AG10803 (cell line): ENCODE results near the gene PLPPR5.
A peak's percentile ranks its signal among the peaks of the same experiment; 100 is the strongest.

Source experiments
- DNase-seq: peaks from one replicate; pipeline ENCODE4 v3.0.0; 2010; ENCODE audit warnings: low read depth
- H3K4me3 ChIP-seq: 2 replicates; pipeline ENCODE4 v1.5.1; 2011; ENCODE audit warnings: mild to moderate bottlenecking, low read length, control low read depth
- TF ChIP-seq, protein P1 (sequence below): conservative IDR thresholded peaks from 2 replicates; pipeline ENCODE4 v1.5.1; 2011; ENCODE audit warnings: mild to moderate bottlenecking, low read length, control low read depth, inconsistent platforms

PLPPR5 gene

GRCh38 chr1:98969798-98970490, 34.7 kb downstream of the PLPPR5 start:
- TF ChIP-seq, protein P1, sequence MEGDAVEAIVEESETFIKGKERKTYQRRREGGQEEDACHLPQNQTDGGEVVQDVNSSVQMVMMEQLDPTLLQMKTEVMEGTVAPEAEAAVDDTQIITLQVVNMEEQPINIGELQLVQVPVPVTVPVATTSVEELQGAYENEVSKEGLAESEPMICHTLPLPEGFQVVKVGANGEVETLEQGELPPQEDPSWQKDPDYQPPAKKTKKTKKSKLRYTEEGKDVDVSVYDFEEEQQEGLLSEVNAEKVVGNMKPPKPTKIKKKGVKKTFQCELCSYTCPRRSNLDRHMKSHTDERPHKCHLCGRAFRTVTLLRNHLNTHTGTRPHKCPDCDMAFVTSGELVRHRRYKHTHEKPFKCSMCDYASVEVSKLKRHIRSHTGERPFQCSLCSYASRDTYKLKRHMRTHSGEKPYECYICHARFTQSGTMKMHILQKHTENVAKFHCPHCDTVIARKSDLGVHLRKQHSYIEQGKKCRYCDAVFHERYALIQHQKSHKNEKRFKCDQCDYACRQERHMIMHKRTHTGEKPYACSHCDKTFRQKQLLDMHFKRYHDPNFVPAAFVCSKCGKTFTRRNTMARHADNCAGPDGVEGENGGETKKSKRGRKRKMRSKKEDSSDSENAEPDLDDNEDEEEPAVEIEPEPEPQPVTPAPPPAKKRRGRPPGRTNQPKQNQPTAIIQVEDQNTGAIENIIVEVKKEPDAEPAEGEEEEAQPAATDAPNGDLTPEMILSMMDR = no peak
- DNase-seq = no peak

DNA sequence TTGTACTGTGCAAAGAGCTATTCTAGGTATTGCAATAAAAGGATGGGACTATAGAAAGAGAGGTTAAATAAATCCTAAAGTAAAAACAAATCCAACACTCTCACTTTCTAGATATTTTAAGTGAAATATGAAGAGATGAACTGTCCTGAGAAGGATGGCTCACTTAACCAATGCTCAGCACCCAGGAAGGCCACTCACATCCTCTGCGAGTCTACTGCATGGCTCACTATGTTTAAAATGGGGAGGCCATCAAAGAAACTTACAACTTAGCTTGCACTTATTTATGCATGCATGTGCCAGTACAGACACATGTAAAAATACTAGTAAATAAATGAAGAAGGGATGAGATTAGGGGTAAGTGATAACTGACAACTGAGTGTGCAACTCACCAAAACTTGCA, 37.5 kb downstream of the PLPPR5 start:
- TF ChIP-seq, protein P1 = no peak
- no peak for DNase-seq
- no peak overlapping the region for H3K4me3 ChIP-seq

More at GRCh38 chr1:98969798-98970490, 34.7 kb downstream of the PLPPR5 start:
- H3K4me3 ChIP-seq = no peak overlapping the region

- H3K4me3 ChIP-seq = no peak overlapping the region
- TF ChIP-seq, protein P1 = no peak
- DNase-seq = no peak
Observed at GRCh38 chr1:98965394-98965793, 39.3 kb downstream of the PLPPR5 start.

GRCh38 chr1:98964198-98964597, 40.5 kb downstream of the PLPPR5 start:
- DNase-seq = no peak
- TF ChIP-seq, protein P1 = no peak
- no peak overlapping the region for H3K4me3 ChIP-seq

- no peak overlapping the region for H3K4me3 ChIP-seq
- TF ChIP-seq, protein P1 = no peak
- DNase-seq = peak; percentile 43
Observed at GRCh38 chr1:98963064-98963758, 41.5 kb downstream of the PLPPR5 start.

DNA sequence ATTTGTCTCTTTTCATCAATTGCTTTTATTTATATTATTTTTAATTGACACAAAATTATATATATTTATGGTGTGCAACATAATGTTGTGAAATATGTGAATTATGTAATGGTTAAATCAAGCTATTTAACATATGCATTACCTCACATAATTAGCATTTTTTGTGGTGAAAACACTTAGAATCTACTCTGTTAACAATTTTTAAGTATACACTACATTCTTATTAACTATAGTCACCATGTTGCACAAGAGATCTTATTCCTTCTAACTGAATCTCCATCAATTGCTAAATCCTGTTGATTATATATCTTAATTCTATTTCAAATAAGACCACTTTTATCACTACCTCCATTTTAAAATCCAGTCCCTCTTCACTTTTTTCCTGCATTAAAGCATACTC, 42.5 kb downstream of the PLPPR5 start:
- DNase-seq = peak; percentile 58
- H3K4me3 ChIP-seq = no peak overlapping the region
- TF ChIP-seq, protein P1 = no peak

DNA sequence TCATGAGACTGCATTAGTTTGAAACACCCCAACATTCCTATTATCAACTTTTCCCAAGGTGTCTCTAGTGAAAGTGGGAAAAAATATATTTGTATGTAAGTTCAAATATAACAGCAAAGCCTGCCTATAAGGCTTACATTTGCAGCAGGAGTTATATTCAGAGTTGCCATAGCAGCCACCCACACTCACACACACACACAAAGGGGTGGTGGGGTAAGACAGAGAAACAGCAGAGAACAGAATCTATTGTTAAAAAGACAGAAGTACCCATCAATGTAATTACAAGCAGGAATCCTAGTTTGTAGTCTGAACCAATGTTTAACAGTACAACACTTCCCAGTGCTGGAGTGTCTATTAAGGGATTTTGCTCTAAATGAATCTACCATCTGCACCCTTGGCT, 55.0 kb downstream of the PLPPR5 start:
- peak; percentile 49 for DNase-seq
- no peak overlapping the region for H3K4me3 ChIP-seq
- TF ChIP-seq, protein P1 = no peak
